ENCODE data around the gene RTEL1. TPM values are rescaled to one million over a fixed set of nuclear protein-coding genes. Genes with fewer than 3 reads are reported as not detected.
"Not testable (repeated sequence)": the region's sequence is repeated elsewhere in the genome, so short reads cannot be mapped to it uniquely, and the experiment has no call there.

Gene RTEL1, protein sequence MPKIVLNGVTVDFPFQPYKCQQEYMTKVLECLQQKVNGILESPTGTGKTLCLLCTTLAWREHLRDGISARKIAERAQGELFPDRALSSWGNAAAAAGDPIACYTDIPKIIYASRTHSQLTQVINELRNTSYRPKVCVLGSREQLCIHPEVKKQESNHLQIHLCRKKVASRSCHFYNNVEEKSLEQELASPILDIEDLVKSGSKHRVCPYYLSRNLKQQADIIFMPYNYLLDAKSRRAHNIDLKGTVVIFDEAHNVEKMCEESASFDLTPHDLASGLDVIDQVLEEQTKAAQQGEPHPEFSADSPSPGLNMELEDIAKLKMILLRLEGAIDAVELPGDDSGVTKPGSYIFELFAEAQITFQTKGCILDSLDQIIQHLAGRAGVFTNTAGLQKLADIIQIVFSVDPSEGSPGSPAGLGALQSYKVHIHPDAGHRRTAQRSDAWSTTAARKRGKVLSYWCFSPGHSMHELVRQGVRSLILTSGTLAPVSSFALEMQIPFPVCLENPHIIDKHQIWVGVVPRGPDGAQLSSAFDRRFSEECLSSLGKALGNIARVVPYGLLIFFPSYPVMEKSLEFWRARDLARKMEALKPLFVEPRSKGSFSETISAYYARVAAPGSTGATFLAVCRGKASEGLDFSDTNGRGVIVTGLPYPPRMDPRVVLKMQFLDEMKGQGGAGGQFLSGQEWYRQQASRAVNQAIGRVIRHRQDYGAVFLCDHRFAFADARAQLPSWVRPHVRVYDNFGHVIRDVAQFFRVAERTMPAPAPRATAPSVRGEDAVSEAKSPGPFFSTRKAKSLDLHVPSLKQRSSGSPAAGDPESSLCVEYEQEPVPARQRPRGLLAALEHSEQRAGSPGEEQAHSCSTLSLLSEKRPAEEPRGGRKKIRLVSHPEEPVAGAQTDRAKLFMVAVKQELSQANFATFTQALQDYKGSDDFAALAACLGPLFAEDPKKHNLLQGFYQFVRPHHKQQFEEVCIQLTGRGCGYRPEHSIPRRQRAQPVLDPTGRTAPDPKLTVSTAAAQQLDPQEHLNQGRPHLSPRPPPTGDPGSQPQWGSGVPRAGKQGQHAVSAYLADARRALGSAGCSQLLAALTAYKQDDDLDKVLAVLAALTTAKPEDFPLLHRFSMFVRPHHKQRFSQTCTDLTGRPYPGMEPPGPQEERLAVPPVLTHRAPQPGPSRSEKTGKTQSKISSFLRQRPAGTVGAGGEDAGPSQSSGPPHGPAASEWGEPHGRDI (N-terminal part only)
- 5.6 and 8.0 TPM in 2 replicates for total RNA-seq

DNA sequence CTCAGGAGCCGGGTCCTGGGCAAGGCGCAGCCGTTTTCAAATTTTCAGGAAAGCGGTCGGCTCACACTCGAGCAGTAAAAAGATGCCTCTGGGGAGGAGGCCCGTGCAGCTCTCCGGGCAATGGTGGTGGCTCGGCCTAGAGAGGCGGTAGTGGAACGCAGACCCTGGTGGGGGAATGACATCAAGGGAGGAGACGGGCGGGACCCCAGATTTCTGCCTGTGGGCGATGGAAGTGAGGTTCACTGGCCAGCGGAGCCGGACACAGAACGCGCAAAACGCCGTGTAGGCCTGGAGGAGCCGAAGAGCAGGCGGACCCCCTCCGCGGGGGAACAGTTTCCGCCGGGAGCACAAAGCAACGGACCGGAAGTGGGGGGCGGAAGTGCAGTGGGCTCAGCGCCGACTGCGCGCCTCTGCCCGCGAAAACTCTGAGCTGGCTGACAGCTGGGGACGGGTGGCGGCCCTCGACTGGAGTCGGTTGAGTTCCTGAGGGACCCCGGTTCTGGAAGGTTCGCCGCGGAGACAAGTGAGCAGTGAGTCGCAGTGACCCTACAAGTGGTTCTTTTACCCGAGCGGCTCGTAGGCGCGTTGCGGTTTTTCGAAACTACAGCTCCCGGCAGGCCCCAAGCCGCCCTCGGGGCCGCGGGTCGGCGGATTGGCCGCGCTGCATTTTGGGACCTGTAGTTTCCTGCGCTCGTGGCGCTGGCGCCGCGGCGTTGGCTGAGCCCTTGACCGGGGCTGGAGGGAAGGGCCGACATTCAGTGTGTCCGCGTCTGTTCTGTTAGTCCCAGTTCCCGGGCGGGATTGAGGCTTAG lies at the start of gene RTEL1:
TSS of gene RTEL1 (plus strand) at position 376 of the 812 bp plus-strand sequence. CDS start 1,091 bp downstream, outside the sequence.
- peak; percentile 71 for DNase-seq (ENCODE audit: low read depth)

DNA sequence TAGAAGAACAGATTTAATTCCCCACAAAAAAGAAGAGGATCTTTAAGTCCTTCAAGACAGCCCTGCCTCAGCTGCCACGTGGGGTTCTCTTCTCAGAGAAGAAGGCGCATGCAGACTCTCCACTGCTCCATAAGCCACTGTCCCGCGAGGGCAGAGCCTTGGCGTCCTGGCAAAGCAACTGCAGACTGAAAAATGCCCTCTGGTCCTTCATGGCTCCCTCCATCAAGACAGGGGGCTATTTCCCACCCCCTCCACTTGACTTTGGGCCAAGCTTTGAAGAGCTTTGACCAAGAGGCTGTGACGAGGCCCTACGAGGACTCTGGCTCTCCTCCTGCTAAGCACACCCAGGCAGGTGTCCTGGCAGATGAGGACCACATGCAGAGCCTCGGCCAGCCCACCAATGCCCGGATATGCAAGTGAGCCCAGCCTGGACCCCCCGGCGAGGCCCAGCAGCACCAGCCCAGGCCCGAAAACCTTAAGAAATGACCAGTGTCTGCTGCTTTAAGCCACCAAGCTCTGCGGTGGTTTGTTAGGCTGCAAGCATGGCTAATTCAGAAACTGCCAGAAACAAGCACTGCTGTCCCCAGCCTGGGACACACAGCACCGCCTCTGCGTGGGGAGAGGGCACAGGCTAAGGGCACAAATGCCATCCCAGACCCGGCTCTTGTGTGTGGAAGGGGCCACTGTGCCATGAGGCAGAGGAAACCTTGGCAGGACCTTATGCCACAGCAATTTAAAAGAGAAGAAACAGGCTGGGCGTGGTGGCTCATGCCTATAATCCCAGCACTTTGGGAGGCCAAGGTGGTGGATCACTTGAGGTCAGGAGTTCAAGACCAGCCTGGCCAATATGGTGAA lies 47.3 kb upstream of the RTEL1 start:
- DNase-seq (ENCODE audit: low read depth): no peak

DNA sequence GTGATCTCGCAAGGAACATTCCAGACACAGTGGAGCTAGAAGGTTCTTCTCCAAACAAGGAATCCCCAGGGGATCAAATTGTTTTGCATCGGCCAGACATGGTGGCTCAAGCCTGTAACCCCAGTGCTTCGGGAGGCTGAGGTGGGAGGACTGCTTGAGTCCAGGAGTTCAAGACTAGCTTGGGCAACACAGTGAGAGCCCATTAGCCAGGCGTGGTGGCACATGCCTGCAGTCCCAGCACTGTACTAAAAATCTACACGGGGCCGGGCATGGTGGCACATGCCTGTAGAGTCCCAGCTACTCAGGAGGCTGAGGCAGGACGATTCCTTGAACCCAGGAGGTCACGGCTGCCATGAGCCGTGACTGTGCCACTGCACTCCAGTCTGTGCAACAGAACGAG lies 46.5 kb upstream of the RTEL1 start:
- no peak for DNase-seq (ENCODE audit: low read depth)

DNA sequence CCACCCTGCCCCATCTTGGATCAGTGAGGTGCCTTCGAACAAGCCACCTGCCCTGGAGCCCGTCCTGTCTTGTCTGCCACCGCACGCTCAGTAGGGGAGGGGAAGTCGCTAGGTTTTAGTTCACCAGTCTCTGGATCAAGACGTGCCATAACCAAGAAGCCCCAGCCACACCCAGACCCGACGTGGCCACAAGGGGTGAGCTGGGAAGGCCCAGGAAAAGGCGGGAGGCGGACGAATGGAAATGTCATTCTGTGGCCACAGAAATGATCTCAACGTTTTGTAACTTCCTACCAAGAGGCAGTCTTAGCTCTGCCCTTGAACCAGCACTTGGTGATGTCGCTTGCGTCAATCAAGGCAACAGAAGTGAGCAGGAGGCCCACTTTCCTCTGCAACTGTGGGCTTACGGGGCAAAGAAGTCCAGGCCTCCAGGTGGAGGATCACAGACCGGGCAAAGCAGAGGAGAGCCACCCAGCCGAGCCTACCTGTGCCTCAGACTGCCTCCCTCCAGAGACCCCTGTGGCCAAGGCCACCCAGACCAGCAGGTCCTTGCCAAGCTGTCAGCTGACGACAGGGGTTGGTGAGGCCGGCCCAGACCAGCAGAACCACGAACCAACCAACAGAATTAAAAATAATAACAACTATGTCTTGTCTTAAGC lies 45.7 kb upstream of the RTEL1 start:
- DNase-seq (ENCODE audit: low read depth): no peak

DNA sequence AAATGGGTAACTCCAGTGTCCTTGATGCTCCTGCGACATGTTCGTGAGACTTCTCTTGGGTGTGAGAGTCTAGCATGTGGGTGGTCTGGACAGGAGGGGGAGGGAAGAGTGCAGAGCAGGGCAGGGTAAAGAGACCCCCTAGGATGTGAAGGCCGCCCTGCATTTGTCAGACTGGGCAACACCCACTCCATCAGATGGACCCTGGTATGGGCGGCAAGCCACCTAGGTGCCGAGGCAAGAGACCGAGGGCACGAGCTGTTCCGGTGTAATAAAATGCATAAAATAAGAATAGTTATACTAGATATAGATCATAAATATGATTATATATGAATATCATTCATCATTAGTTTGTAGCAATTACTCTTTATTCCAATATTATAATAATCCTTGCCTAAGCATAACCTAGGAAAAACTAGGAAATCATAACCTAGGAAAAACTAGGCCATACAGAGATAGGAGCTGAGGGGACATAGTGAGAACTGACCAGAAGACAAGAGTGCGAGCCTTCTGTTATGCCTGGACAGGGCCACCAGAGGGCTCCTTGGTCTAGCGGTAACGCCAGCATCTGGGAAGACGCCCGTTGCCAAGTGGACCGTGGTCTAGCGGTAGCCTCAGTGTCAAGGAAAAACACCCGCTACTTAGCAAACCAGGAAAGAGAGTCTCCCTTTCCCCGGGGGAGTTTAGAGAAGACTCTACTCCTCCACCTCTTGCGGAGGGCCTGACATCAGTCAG lies 44.1 kb upstream of the RTEL1 start:
- DNase-seq (ENCODE audit: low read depth): not testable (repeated sequence)

DNA sequence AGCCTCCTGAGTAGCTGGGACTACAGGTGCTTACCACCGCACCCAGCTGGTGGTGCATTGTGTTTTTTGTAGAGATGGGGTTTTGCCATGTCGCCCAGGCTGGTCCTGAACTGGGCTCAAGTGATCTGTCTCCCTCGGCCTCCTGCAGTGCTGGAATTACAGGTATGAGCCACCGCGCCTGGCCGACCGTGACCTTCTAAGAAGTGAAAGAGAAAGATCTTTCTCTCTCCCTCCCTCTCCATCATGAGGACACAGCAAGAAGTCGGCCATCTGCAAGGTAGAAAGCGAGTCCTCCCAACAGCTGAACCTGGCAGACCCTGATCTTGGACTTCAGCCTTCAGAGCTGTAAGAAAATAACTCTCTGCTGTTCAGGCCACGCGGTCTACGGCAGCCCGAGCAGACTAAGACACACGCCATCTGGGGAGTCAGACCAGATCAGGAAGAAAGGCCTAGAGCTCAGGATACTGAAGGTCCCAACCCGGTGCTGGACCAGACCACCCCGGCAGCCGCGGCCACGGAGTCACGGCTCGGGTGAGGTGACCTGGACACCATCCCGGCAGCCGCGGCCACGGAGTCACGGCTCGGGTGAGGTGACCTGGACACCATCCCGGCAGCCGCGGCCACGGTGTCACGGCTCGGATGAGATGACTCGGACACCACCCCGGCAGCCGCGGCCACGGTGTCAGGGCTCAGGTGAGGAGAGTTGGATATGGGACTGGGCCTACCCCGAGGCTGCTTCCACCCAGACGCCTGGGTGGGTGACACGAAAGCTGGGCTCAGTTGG lies 40.8 kb upstream of the RTEL1 start:
- DNase-seq (ENCODE audit: low read depth): peak; percentile 36

DNA sequence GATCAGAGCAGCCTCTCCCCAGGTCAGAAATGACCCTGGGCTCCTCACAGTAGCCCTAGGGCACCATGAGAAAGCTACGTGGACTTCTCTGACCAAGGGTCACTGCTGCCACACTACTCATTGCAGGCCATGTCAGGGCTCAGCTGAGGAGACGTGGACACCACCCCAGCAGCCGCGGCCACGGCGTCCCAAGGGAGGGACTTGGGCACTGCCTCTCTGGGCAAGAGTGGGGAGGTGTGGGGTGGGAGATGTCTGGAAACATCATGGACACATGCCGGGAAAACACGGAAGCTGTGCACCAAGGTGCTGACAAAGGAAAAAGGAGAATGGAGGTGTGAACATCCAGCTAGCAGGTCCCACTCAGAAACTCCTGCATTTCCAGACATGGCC lies 40.2 kb upstream of the RTEL1 start:
- DNase-seq (ENCODE audit: low read depth): no peak

DNA sequence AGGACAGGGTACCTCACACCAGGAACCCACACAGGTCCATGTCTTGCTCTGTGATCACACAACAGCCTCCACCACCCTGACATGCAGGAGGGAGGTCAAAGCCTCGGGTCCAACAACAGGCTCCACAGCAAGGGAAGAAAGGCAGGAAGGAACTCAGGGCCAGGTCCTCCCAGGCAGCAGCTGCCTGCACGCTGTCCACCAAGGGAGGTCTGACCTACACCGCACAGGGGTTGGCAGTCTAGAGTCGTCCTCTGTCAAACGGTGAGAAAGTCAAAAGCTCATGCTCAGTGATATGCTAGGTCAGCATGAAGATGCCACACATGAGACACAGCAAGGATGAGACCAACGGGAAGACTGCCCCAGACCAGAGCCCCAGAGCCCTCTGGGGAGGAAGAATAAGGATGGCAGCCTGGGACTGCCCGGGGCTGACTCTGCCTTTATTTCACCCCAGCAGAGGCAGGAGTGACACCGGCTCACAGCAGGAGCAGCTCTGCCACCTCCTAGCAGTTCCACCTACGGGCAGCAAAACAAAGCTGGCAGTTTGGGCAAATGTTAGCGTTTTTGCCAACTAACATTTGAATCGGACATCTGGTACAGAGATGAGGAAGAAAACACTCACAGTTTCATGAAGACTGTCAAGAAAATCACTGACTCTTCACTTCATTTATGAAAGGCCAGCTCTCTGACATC lies 39.7 kb upstream of the RTEL1 start:
- DNase-seq (ENCODE audit: low read depth): no peak

DNA sequence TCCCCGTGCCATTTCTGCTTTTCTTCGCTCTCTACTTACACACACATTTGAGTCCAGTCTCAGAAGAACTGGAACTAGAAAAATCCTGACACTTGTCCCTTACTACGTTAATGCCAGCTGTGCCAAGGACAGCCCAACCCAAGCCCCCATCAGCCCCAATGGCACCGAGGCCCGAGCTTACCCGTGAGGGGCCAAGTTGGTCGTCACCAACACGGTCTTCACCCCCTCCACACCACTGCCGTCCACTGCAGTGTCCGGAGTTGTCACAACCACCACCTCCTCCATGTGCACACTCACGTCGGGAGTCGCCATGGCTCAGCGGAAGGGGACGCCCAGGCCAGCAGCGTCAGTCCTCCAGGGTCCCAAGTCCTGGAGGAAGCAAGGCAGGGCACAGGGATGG lies 39.0 kb upstream of the RTEL1 start:
- DNase-seq (ENCODE audit: low read depth): no peak

DNA sequence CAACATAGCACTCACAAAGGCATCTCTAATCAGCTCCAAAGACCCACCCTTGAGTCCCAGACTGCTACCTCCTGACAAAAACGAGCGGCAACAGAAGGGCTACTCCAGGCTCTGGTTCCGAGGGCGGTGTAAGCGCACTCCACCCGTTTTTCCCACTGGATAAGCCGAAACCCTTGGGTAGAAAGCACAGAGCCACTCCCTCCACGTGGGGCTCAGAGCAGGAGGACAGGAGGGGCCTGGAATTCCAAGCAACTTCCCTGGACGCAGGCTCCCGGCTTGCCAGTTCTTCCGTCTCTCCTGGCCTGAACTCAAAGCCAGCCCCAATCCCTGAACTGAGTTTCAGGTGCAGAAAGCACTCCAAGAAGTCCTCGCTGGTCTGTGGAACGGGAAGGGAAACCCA lies 38.6 kb upstream of the RTEL1 start:
- no peak for DNase-seq (ENCODE audit: low read depth)

DNA sequence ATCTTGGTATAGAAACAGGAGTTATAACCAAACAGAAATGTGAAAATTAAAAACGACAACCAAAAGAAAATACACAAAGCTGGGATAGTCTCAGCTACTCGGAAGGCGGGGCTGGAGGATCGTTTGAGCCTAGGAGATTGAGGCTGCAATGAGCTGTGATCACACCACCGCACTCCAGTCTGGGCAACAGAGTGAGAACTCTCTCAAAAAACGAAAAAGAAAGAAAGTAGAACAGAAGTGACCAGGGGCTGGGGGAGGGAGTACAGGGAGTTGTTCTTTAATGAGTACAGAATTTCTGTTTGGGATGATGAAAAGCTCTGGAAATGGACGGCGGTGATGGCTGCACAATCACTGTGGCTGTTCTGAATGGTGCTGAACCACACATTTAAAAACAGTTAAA lies 37.1 kb upstream of the RTEL1 start:
- no peak for DNase-seq (ENCODE audit: low read depth)

DNA sequence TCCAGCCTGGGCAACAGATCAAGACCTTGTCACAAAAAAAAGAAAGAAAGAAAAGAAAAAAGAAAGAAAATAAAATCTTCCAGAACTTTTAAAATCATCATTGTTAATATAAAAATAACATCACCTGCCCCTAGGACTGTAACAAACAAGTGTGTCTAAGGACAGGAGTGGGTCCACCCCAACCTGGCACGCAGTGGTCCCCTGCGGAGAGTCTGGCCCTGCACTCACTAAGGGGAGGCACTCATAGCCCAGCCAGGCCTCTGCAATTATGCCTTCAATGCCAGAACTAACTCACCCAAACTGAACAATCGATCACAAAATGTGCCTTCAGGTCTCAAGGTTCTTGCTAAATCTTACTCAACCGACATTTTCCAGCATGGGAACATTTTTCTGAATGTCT lies 36.0 kb upstream of the RTEL1 start:
- DNase-seq (ENCODE audit: low read depth): no peak

DNA sequence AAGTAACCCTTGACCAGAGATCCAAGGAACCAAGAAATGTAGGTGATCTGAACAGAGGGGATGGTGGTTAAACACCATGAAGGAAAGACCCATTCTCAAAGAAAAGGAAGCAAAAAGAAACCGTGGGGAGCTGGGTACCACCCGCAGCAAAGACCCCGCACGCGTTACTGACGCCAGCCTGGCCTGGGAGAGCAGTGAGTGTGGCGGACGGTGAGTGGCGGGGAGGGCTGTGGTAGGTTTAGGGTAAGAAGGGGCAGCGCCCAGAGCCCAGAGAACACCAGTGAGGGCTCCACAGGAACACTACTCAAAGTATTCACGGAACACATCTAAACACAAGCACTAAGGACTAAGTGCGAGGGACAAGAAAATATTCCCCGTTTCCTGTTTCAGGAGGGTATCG lies 35.4 kb upstream of the RTEL1 start:
- DNase-seq (ENCODE audit: low read depth): no peak

DNA sequence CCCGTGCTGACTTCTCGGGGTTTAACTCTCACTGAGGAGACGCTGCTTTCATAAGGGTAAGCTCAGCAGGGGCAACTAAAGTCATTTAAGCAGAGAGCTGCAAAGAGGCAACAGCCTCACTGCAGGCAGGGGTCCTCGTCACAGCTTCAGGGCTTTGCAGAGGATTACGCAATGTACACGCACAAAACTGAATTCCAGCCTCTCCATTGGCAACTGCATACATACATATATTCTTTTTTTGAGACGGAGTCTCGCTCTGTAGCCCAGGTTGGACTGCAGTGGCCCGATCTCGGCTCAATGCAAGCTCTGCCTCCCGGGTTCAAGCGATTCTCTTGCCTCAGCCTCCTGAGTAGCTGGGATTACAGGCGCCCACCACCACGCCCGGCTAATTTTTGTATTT lies 33.6 kb upstream of the RTEL1 start:
- DNase-seq (ENCODE audit: low read depth): no peak

DNA sequence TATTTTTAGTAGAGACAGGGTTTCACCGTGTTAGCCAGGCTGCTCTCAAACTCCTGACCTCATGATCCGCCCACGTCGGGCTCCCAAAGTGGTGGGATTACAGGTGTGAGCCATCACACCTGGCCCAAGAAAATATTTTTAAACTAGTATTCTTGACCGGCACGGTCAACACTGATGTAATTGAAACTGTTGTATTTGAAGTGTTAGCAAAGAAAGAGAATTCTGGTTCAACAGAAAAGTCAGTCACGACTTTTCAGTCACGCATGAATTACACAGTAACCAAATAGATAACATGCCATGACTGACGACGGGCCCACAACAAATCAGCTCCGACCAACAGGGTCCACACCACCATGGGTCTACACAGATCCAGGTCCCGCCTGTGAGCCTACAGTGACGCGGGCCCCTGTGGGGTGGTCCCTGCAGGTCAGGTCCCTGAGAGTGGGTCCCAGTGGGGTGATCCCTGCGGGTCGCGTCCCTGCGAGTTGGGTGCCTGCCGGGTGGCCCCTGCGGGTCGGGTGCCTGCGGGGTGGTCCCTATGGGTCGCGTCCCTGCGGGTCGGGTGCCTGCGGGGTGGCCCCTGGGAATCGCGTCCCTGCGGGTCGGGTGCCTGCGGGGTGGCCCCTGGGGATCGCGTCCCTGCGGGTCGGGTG lies 32.2 kb upstream of the RTEL1 start:
- peak; percentile 52 for DNase-seq (ENCODE audit: low read depth)

DNA sequence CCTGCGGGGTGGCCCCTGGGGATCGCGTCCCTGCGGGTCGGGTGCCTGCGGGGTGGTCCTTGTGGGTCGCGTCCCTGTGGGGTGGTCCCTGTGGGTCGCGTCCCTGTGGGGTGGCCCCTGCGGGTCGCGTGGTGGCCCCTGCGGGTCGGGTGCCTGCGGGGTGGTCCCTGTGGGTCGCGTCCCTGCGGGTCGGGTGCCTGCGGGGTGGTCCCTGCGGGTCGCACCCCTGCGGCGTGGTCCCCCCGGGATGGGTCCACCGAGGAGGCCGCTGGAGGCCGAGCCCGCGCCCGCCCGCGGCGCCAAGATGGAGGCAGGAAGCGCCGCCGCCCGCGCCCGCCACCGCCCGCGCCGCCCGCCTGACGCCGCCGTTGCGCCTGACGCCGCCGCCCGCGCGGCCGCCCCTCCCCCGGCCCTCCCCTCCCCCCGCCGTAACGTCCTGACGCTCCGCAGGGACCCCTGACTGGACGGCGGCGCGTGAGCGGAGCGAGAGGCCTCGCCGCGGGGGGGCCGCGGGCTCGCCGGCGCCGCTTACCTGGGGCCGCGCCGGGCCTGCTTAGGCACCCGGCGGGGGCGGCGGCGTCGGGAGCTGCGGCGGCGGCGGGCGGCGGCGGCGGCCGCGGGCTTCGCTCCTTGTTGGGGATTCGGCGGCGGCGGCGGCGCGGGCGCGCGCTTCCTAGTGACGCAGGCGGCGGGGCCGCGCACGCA lies 31.5 kb upstream of the RTEL1 start, which contains the start of gene GMEB2:
TSS of gene GMEB2 (minus strand) at position 678 of the 705 bp plus-strand sequence. CDS start 7,704 bp downstream, outside the sequence.
- no peak for DNase-seq (ENCODE audit: low read depth)
